Endothelial cell of umbilical vein (primary cell): ENCODE results near the gene MBD2.
A peak's percentile ranks its signal among the peaks of the same experiment; 100 is the strongest.

Experiments used
- CTCF ChIP-seq, 2 donors: IDR thresholded peaks; 1 replicate in 1 of 2; 2 replicates in 1 of 2; pipeline ENCODE4 v1.5.1; 2011; ENCODE audit warnings: low read length in 2 of 2, mild to moderate bottlenecking in 2 of 2, moderate library complexity in 2 of 2, control low read depth in 1 of 2, inconsistent platforms in 1 of 2, low read depth in 1 of 2; ENCODE audit not compliant: insufficient read depth in 1 of 2; ENCODE audit errors: extremely low read depth in 1 of 2
- EZH2 ChIP-seq: IDR thresholded peaks from 2 replicates; pipeline ENCODE4 v1.6.1; 2012; ENCODE audit warnings: borderline replicate concordance, low read depth, mild to moderate bottlenecking, moderate library complexity, low read length, inconsistent platforms; ENCODE audit not compliant: severe bottlenecking
- GATA2 ChIP-seq: IDR thresholded peaks from 2 replicates; pipeline ENCODE4 v1.7.0; 2011; ENCODE audit warnings: low read depth, mild to moderate bottlenecking, moderate library complexity, mixed read lengths, low read length; ENCODE audit not compliant: insufficient read length, insufficient read depth
- JUN ChIP-seq: IDR thresholded peaks from 2 replicates; pipeline ENCODE4 v1.6.1; 2011; ENCODE audit warnings: borderline replicate concordance, low read depth; ENCODE audit not compliant: insufficient read length, insufficient read depth
- MAX ChIP-seq: IDR thresholded peaks from 2 replicates; pipeline ENCODE4 v1.6.1; 2011; ENCODE audit not compliant: insufficient read depth, insufficient read length
- POLR2A ChIP-seq: IDR thresholded peaks from 2 replicates; pipeline ENCODE4 v1.6.1; 2012; ENCODE audit warnings: low read depth, mild to moderate bottlenecking, control low read depth, low read length
- POLR2AphosphoS5 ChIP-seq: IDR thresholded peaks from 2 replicates; pipeline ENCODE4 v1.6.1; 2012; ENCODE audit warnings: low read depth, mild to moderate bottlenecking, control low read depth, low read length, moderate library complexity; ENCODE audit not compliant: insufficient read depth

- TF ChIP-seq CTCF (IDR thresholded peaks at IDR 0.05; ENCODE audit: extremely low read depth in 1 of 2, insufficient read depth in 1 of 2, low read depth in 1 of 2, low read length in 2 of 2) (no peak), MAX (no peak), POLR2AphosphoS5 (no peak), GATA2 (no peak), EZH2 (no peak), POLR2A (no peak), JUN (peak; percentile 85)
Observed at GRCh38 chr18:54181856-54182602, 42.4 kb downstream of the MBD2 start.
